Measurements from ENCODE around the gene FMNL2.

DNA sequence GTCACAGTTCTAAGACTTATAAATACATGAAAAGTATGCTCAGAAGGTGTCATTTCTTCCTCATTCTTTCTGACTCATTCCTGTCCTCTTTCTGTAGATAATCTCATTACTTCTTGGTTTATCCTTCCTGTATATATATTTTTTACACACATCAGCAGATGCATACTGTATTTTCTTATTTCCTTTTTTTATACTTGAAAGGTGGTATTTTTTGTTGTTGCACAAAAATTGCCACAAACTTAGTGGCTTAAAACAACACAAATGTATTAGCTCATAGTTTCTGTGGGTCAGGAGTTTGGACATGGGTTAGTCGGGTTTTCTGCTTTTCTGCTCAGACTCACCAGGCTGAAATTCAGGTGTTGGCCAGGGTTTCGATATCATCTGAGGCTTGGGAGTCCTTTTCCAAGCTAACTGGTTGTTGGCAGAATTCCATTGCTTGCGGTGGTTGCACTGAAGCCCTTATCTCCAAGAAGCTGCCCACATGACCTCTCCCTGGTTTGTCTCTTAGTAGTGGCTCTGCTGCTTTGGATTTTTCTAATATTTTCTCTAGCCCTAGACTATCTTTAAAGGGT is 162.6 kb downstream of the FMNL2 start:
- TF ChIP-seq, protein P1, sequence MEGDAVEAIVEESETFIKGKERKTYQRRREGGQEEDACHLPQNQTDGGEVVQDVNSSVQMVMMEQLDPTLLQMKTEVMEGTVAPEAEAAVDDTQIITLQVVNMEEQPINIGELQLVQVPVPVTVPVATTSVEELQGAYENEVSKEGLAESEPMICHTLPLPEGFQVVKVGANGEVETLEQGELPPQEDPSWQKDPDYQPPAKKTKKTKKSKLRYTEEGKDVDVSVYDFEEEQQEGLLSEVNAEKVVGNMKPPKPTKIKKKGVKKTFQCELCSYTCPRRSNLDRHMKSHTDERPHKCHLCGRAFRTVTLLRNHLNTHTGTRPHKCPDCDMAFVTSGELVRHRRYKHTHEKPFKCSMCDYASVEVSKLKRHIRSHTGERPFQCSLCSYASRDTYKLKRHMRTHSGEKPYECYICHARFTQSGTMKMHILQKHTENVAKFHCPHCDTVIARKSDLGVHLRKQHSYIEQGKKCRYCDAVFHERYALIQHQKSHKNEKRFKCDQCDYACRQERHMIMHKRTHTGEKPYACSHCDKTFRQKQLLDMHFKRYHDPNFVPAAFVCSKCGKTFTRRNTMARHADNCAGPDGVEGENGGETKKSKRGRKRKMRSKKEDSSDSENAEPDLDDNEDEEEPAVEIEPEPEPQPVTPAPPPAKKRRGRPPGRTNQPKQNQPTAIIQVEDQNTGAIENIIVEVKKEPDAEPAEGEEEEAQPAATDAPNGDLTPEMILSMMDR (IDR thresholded peaks at IDR 0.05) = no peak
- TF ChIP-seq POLR2A (IDR thresholded peaks at IDR 0.05) = no peak

All from thyroid gland (tissue), 4 donors.